Activated T-helper 1 cell treated with anti-CD3 and anti-CD28 coated beads, Interleukin-12 subunit alpha, Interleukin-12 subunit beta, Interleukin-2, Interleukin-4 antibody, amounts not matched to agents 30 ng/mL and 10 ng/mL and 1 ng/mL, durations not matched to agents 14 hours and 24 hours and 36 hours (primary cell): ENCODE measurements around the gene EIF4A3. TPM values are rescaled to one million over a fixed set of nuclear protein-coding genes. Genes with fewer than 3 reads are reported as not detected.
"Not testable (repeated sequence)": the region's sequence is repeated elsewhere in the genome, so short reads cannot be mapped to it uniquely, and the experiment has no call there.

Source experiments
- DNase-seq: peaks from one replicate; pipeline ENCODE4 v3.0.0; 2021; ENCODE audit warnings: low spot score
- H3K27ac Mint-ChIP-seq: one replicate; pipeline ENCODE4 v1.8.0; 2021; ENCODE audit warnings: mild to moderate bottlenecking, mixed read lengths
- H3K27me3 Mint-ChIP-seq: one replicate; pipeline ENCODE4 v1.8.0; 2022; ENCODE audit warnings: mild to moderate bottlenecking, moderate library complexity, mixed read lengths; ENCODE audit not compliant: insufficient read depth
- H3K36me3 Mint-ChIP-seq: one replicate; pipeline ENCODE4 v1.8.0; 2021; ENCODE audit warnings: low read depth, mixed read lengths
- H3K4me1 Mint-ChIP-seq: one replicate; pipeline ENCODE4 v1.8.0; 2021; ENCODE audit warnings: low read depth, mixed read lengths
- H3K4me3 Mint-ChIP-seq: one replicate; pipeline ENCODE4 v1.8.0; 2021; ENCODE audit warnings: mild to moderate bottlenecking, moderate library complexity, mixed read lengths
- H3K9me3 Mint-ChIP-seq: one replicate; pipeline ENCODE4 v1.8.0; 2021; ENCODE audit warnings: mixed read lengths
- intact Hi-C: fragments of 100-400 bp; cut with micrococcal nuclease; formaldehyde crosslinking; loops from one replicate; pipeline ENCODE4 v1.15.1; 2024
- total RNA-seq: library from RNA; stranded (reverse); gene quantifications from 2 replicates; pipeline ENCODE4 v1.2.3, GENCODE V29; 2022

Gene EIF4A3
- total RNA-seq, 1 donor from 2014 or later, result 182 TPM

- Mint-ChIP-seq H3K9me3 (no peaks in the 10 kb centered on the region), H3K36me3 (no peaks in the 10 kb centered on the region), H3K4me1 (peaks cover 20% of the 10 kb centered on the region), H3K27ac (no peak overlapping the region), H3K27me3 (peaks cover 12% of the 10 kb centered on the region), H3K4me3 (no peak overlapping the region)
- DNase-seq, result no peak
- intact Hi-C loops, result no loop called here
These were observed 49.8 kb downstream of the EIF4A3 start for GRCh38 chr17:80097127-80097621.

GRCh38 chr17:80096561-80097021 lies 50.3 kb downstream of the EIF4A3 start:
- Mint-ChIP-seq H3K4me1 (peaks cover 17% of the 10 kb centered on the region), H3K27me3 (peaks cover 10% of the 10 kb centered on the region), H3K9me3 (no peaks in the 10 kb centered on the region), H3K4me3 (no peak overlapping the region), H3K27ac (no peak overlapping the region), H3K36me3 (no peaks in the 10 kb centered on the region)
- intact Hi-C loops, result no loop called here
- no peak for DNase-seq

- Mint-ChIP-seq H3K27me3 (peaks cover 10% of the 10 kb centered on the region), H3K27ac (no peak overlapping the region), H3K9me3 (no peaks in the 10 kb centered on the region), H3K36me3 (no peaks in the 10 kb centered on the region), H3K4me3 (no peak overlapping the region), H3K4me1 (peaks cover 16% of the 10 kb centered on the region)
- DNase-seq, result no peak
- intact Hi-C loops, result no loop called here
These were observed 51.0 kb downstream of the EIF4A3 start for GRCh38 chr17:80095844-80096475.

- no peaks in the 10 kb centered on the region for H3K36me3 Mint-ChIP-seq
- no peak overlapping the region for H3K27ac Mint-ChIP-seq
- no peak for DNase-seq
- H3K4me1 Mint-ChIP-seq, result peaks cover 8% of the 10 kb centered on the region
- intact Hi-C loops, result no loop called here
- peaks cover 10% of the 10 kb centered on the region for H3K27me3 Mint-ChIP-seq
- no peaks in the 10 kb centered on the region for H3K9me3 Mint-ChIP-seq
- no peak overlapping the region for H3K4me3 Mint-ChIP-seq
These were observed 51.7 kb downstream of the EIF4A3 start for GRCh38 chr17:80095038-80095843.

GRCh38 chr17:80092959-80093358 lies 54.0 kb downstream of the EIF4A3 start:
- Mint-ChIP-seq H3K4me1 (no peaks in the 10 kb centered on the region), H3K4me3 (no peak overlapping the region), H3K27ac (no peak overlapping the region), H3K36me3 (no peaks in the 10 kb centered on the region), H3K9me3 (no peaks in the 10 kb centered on the region), H3K27me3 (peaks cover 8% of the 10 kb centered on the region)
- no peak for DNase-seq
- intact Hi-C loops, result no loop called here

- Mint-ChIP-seq H3K36me3 (no peaks in the 10 kb centered on the region), H3K9me3 (no peaks in the 10 kb centered on the region), H3K4me1 (no peaks in the 10 kb centered on the region), H3K27me3 (peaks cover 6% of the 10 kb centered on the region), H3K4me3 (no peak overlapping the region), H3K27ac (no peak overlapping the region)
- no peak for DNase-seq
- intact Hi-C loops, result no loop called here
These were observed 55.6 kb downstream of the EIF4A3 start for GRCh38 chr17:80091376-80091775.

- H3K4me3 Mint-ChIP-seq, H3K4me1 Mint-ChIP-seq, H3K27me3 Mint-ChIP-seq, H3K9me3 Mint-ChIP-seq, intact Hi-C loops, H3K27ac Mint-ChIP-seq, H3K36me3 Mint-ChIP-seq, DNase-seq: not testable (repeated sequence)
These were observed 56.8 kb downstream of the EIF4A3 start for GRCh38 chr17:80090164-80090563.

- no peaks in the 10 kb centered on the region for H3K4me1 Mint-ChIP-seq
- H3K36me3 Mint-ChIP-seq, result no peaks in the 10 kb centered on the region
- intact Hi-C loops, result no loop called here
- H3K9me3 Mint-ChIP-seq, result no peaks in the 10 kb centered on the region
- no peak overlapping the region for H3K27ac Mint-ChIP-seq
- peaks cover 4% of the 10 kb centered on the region for H3K27me3 Mint-ChIP-seq
- H3K4me3 Mint-ChIP-seq, result no peak overlapping the region
- DNase-seq, result no peak
These were observed 57.2 kb downstream of the EIF4A3 start for GRCh38 chr17:80089762-80090161.

GRCh38 chr17:80087346-80088265 lies 59.3 kb downstream of the EIF4A3 start:
- H3K4me3 Mint-ChIP-seq, result no peak overlapping the region
- no peak overlapping the region for H3K27ac Mint-ChIP-seq
- no peaks in the 10 kb centered on the region for H3K9me3 Mint-ChIP-seq
- intact Hi-C loops, result no loop called here
- H3K4me1 Mint-ChIP-seq, result peaks cover 4% of the 10 kb centered on the region
- no peak for DNase-seq
- peaks cover 1% of the 10 kb centered on the region for H3K27me3 Mint-ChIP-seq
- no peaks in the 10 kb centered on the region for H3K36me3 Mint-ChIP-seq

- Mint-ChIP-seq H3K4me3 (no peak overlapping the region), H3K27me3 (no peaks in the 10 kb centered on the region), H3K9me3 (no peaks in the 10 kb centered on the region), H3K4me1 (peaks cover 5% of the 10 kb centered on the region), H3K27ac (no peak overlapping the region), H3K36me3 (no peaks in the 10 kb centered on the region)
- intact Hi-C loops, result no loop called here
- DNase-seq, result no peak
These were observed 60.3 kb downstream of the EIF4A3 start for GRCh38 chr17:80086616-80087015.

- peaks cover 5% of the 10 kb centered on the region for H3K4me1 Mint-ChIP-seq
- H3K36me3 Mint-ChIP-seq, result no peaks in the 10 kb centered on the region
- intact Hi-C loops, result no loop called here
- no peak overlapping the region for H3K27ac Mint-ChIP-seq
- DNase-seq, result no peak
- H3K4me3 Mint-ChIP-seq, result no peak overlapping the region
- no peaks in the 10 kb centered on the region for H3K9me3 Mint-ChIP-seq
- no peaks in the 10 kb centered on the region for H3K27me3 Mint-ChIP-seq
These were observed 60.8 kb downstream of the EIF4A3 start for GRCh38 chr17:80086081-80086480.

- DNase-seq, result no peak
- intact Hi-C loops, result loop anchor here (5.0 kb wide), 1 partner anchor 168 kb away; no protein-coding TSS in a partner anchor
- H3K27me3 Mint-ChIP-seq, result peaks cover 2% of the 10 kb centered on the region
- peaks cover 5% of the 10 kb centered on the region for H3K4me1 Mint-ChIP-seq
- H3K4me3 Mint-ChIP-seq, result no peak overlapping the region
- H3K27ac Mint-ChIP-seq, result no peak overlapping the region
- H3K9me3 Mint-ChIP-seq, result no peaks in the 10 kb centered on the region
- H3K36me3 Mint-ChIP-seq, result no peaks in the 10 kb centered on the region
These were observed 62.2 kb downstream of the EIF4A3 start for GRCh38 chr17:80084773-80085172.
